HG03558 (cell line): ENCODE data around the gene C18orf32.

Experiments used
- ATAC-seq: cut with Tn5 transposase; IDR thresholded peaks from one replicate; pipeline ENCODE4 v1.9.1; 2021; ENCODE audit warnings: moderate number of reproducible peaks; ENCODE audit not compliant: unreplicated experiment; ENCODE audit errors: extremely low read depth

C18orf32 gene

DNA sequence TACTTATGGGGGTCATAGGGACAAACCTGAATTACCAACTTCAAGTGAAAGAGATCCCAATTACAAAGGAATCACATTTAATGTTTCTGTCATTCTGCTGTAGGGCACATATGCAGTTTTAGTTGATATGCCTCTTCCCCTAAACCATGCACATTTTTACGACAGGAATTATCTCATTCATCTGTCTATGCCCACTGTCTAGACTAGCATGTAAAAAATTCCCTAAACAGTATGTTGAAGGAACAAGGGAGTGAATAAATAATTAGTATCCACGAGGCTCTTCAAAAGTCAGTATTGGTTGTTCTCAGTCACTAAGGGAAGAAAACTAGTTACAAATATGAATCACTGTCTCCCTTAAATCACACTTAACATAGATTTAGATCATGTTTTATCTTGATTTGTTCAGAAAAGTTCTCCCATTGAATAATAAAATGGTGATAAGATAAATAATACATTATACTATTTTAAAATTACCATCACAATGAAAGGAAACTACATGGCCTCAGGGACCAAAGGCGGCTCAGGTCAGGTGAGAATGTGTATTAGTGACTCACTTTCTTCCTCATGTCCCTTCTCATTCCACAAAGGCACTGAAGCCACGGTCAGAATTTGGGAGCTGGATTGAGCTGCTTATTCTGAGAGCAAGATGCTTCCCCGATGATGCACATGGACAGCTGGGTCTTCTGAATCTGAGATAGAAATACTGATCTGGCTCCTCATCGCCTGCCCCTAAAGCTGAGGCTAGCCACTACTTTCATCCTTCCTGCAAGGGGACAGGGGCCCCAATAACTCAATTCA lies 55.7 kb downstream of the C18orf32 start:
- no peak for ATAC-seq
